ENCODE measurements around the gene SLC2A3.
"Not testable (repeated sequence)": the region's sequence is repeated elsewhere in the genome, so short reads cannot be mapped to it uniquely, and the experiment has no call there.

Gene SLC2A3

GRCh38 chr12:7917392-7918267 lies 18.4 kb downstream of the SLC2A3 start:
- H3K27me3 Mint-ChIP-seq = no peaks in the 10 kb centered on the region
- H3K36me3 Mint-ChIP-seq = peaks cover 51% of the 10 kb centered on the region
- peak overlapping the region; percentile 19 for H3K27ac Mint-ChIP-seq
- no peaks in the 10 kb centered on the region for H3K9me3 Mint-ChIP-seq
- CTCF ChIA-PET = interaction anchor here (1.3 to 1.9 kb wide), 3 partner anchors 15 to 77 kb away, joined by 4 to 6 read pairs (median 4); no protein-coding TSS in a partner anchor
- DNase-seq = no peak
- H3K4me1 Mint-ChIP-seq = peaks cover 39% of the 10 kb centered on the region
- no peak overlapping the region for H3K4me3 Mint-ChIP-seq

DNA sequence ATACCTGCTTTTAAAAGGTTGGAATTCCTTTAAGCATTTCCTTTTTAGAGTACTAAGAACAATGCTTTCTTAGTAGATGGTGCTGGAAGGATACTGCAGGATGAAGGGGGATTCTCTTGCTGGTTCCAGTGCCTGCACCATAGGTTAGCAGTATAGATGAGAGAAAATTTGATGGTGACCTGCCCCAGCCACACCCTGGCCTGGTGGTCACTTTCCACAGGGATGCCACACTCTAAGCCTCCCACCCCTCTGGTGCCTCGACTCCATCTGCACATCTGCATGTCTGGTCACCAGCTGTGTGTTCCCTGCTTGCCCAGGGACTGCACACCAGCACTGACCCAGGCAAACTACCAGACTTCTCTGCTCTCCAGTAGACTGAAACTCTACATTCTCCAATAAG lies 19.1 kb downstream of the SLC2A3 start:
- peaks cover 36% of the 10 kb centered on the region for H3K4me1 Mint-ChIP-seq
- no peak overlapping the region for H3K27ac Mint-ChIP-seq
- DNase-seq = no peak
- H3K9me3 Mint-ChIP-seq = no peaks in the 10 kb centered on the region
- no peaks in the 10 kb centered on the region for H3K27me3 Mint-ChIP-seq
- H3K4me3 Mint-ChIP-seq = no peak overlapping the region
- CTCF ChIA-PET = interaction anchor here (1.4 to 1.9 kb wide), 2 partner anchors 16 to 78 kb away, joined by 3 to 4 read pairs; no protein-coding TSS in a partner anchor
- H3K36me3 Mint-ChIP-seq = peaks cover 45% of the 10 kb centered on the region

GRCh38 chr12:7915661-7916403 lies 20.2 kb downstream of the SLC2A3 start:
- H3K27ac Mint-ChIP-seq = no peak overlapping the region
- DNase-seq = no peak

DNA sequence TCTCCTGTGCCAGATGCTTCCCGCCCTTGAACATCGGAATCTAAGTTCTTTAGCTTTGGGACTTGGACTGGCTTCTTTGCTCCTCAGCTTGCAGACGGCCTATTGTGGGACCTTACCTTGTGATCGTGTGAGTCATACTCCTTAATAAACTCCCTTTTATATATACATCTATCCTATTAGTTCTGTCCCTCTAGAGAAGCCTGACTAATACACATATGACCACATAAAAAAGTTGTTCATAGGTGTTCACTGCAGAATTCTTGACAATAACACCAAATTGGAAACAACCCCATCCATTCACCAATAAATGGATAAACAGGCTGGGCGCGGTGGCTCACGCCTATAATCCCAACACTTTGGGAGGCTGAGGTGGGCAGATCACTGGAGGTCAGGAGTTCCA lies 25.9 kb downstream of the SLC2A3 start:
- H3K4me1 Mint-ChIP-seq, CTCF ChIA-PET, H3K27me3 Mint-ChIP-seq, H3K36me3 Mint-ChIP-seq, H3K27ac Mint-ChIP-seq, H3K9me3 Mint-ChIP-seq, H3K4me3 Mint-ChIP-seq, DNase-seq: not testable (repeated sequence)

More at GRCh38 chr12:7915661-7916403, 20.2 kb downstream of the SLC2A3 start:
- Mint-ChIP-seq H3K36me3 (peaks cover 36% of the 10 kb centered on the region), H3K4me3 (no peak overlapping the region), H3K9me3 (no peaks in the 10 kb centered on the region), H3K27me3 (no peaks in the 10 kb centered on the region), H3K4me1 (peaks cover 27% of the 10 kb centered on the region)
- CTCF ChIA-PET = interaction anchor here (1.4 to 1.9 kb wide), 2 partner anchors 17 to 79 kb away, joined by 3 to 4 read pairs; no protein-coding TSS in a partner anchor

DNA sequence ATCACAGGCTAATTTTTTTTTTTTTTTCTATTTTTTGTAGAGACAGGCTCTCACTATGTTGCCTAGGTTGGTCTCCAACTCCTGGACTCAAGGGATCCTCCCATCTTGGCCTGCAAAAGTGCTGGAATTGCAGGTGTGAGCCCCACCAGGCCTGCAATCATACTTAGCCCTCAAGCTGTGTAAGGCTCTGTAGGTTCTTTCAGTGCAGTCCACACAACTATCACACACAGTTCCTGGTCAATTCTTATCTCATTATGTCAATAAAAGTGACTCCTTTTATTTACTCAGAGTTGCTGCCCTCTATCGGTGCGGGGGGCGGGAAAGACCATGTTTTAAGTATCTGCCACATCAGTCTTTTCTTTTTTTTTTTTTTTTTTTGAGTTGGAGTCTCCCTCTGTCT lies 29.0 kb downstream of the SLC2A3 start:
- Mint-ChIP-seq H3K4me3 (no peak overlapping the region), H3K4me1 (no peaks in the 10 kb centered on the region), H3K27me3 (peaks cover 7% of the 10 kb centered on the region), H3K9me3 (no peaks in the 10 kb centered on the region), H3K27ac (no peak overlapping the region), H3K36me3 (no peaks in the 10 kb centered on the region)
- CTCF ChIA-PET = interaction anchor here (1.5 to 2.0 kb wide), 2 partner anchors 44 to 47 kb away, joined by 4 to 5 read pairs; no protein-coding TSS in a partner anchor
- DNase-seq = peak; percentile 35

- not testable (repeated sequence) for H3K4me1 Mint-ChIP-seq, H3K27ac Mint-ChIP-seq, DNase-seq, H3K4me3 Mint-ChIP-seq, H3K36me3 Mint-ChIP-seq, H3K27me3 Mint-ChIP-seq, H3K9me3 Mint-ChIP-seq
- CTCF ChIA-PET = interaction anchor here (1.5 to 2.0 kb wide), 2 partner anchors 43 to 47 kb away, joined by 4 to 5 read pairs; no protein-coding TSS in a partner anchor
These were observed 29.7 kb downstream of the SLC2A3 start for GRCh38 chr12:7906303-7906702.

DNA sequence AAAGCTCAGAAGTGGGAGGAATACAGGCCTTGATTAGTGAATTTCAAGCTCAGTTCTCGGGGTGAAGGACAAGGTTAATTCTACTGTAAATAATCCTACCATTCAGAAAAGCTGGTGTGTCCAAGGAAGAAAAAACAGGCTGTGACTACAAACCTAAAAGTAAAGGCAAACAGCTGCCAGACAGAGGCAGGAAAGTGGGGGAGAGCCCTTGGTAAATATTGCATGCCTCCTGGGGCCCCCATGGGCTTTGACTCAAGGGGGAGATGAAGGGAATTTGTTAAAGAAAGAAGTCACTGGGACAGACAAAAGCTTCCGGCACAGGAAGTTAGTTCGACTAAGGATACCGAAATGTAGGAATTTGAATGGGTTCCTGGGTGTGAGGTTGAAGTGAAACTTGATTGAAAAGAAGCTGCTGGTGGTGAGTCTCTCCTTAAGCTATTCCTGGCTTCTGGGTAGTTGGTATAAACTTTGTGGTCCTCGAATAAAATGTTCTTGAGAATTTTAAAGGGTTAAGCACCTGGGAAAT lies 30.3 kb downstream of the SLC2A3 start:
- H3K27me3 Mint-ChIP-seq, H3K4me1 Mint-ChIP-seq, H3K36me3 Mint-ChIP-seq, H3K9me3 Mint-ChIP-seq, H3K27ac Mint-ChIP-seq, H3K4me3 Mint-ChIP-seq, DNase-seq: not testable (repeated sequence)
- CTCF ChIA-PET = interaction anchor here (2.0 kb wide), 1 partner anchor 43 kb away, joined by 5 read pairs; no protein-coding TSS in a partner anchor

DNA sequence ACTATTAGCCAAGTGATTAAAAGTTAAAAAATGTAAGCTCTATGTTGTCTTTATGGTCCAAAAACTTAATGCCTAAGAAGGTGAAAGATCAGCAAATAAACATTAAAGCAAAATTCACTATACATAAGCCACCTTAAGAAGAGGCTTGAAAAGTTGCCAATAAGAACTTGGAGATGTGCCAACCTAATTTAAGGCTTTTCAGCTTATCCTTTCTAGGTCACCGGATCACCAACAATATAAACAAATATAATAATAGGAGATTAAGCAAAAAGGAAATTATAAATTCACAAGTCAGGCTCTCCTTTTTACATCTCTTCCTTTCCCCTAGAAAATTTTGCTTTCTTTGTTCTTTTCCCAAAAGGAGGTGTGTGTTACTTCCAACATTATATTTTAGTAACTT lies 30.9 kb downstream of the SLC2A3 start:
- Mint-ChIP-seq H3K4me1 (no peaks in the 10 kb centered on the region), H3K4me3 (no peak overlapping the region), H3K27me3 (peaks cover 9% of the 10 kb centered on the region), H3K36me3 (no peaks in the 10 kb centered on the region), H3K27ac (no peak overlapping the region), H3K9me3 (no peaks in the 10 kb centered on the region)
- no peak for DNase-seq
- CTCF ChIA-PET = no interaction called here

- H3K9me3 Mint-ChIP-seq, H3K36me3 Mint-ChIP-seq, H3K4me1 Mint-ChIP-seq, H3K27ac Mint-ChIP-seq, CTCF ChIA-PET, DNase-seq, H3K4me3 Mint-ChIP-seq: not testable (repeated sequence)
- H3K27me3 Mint-ChIP-seq = peaks cover 14% of the 10 kb centered on the region
These were observed 33.6 kb downstream of the SLC2A3 start for GRCh38 chr12:7902416-7902815.

DNA sequence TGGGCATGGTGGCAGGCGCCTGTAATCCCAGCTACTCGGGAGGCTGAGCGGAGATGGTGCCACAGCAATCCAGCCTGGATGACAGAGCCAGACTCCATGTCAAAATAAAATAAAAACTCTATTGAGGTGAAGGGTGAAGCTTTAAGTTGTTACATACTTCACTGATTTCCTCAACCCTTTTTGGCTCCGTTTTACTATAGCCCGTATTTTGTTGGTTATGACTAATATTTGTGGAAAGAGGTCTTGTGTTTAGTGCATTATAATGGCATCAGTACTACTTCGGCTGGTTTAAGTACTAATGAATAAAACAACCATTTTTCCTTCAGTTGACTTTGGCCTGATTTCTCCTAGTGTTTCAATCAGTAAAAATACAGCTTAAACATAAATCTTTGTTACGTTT lies 36.2 kb downstream of the SLC2A3 start:
- CTCF ChIA-PET = no interaction called here
- H3K4me1 Mint-ChIP-seq = no peaks in the 10 kb centered on the region
- H3K36me3 Mint-ChIP-seq = no peaks in the 10 kb centered on the region
- no peak overlapping the region for H3K27ac Mint-ChIP-seq
- no peaks in the 10 kb centered on the region for H3K9me3 Mint-ChIP-seq
- peaks cover 8% of the 10 kb centered on the region for H3K27me3 Mint-ChIP-seq
- H3K4me3 Mint-ChIP-seq = no peak overlapping the region
- no peak for DNase-seq

GRCh38 chr12:7896726-7897125 lies 39.3 kb downstream of the SLC2A3 start:
- CTCF ChIA-PET = interaction anchor here (0.7 to 1.2 kb wide), 2 partner anchors 34 to 37 kb away, joined by 3 read pairs; no protein-coding TSS in a partner anchor
- not testable (repeated sequence) for H3K27me3 Mint-ChIP-seq, H3K27ac Mint-ChIP-seq, H3K4me1 Mint-ChIP-seq, H3K9me3 Mint-ChIP-seq, H3K4me3 Mint-ChIP-seq, H3K36me3 Mint-ChIP-seq, DNase-seq

- CTCF ChIA-PET = no interaction called here
- H3K9me3 Mint-ChIP-seq = no peaks in the 10 kb centered on the region
- no peaks in the 10 kb centered on the region for H3K36me3 Mint-ChIP-seq
- DNase-seq = no peak
- peaks cover 10% of the 10 kb centered on the region for H3K27me3 Mint-ChIP-seq
- no peak overlapping the region for H3K4me3 Mint-ChIP-seq
- no peak overlapping the region for H3K27ac Mint-ChIP-seq
- H3K4me1 Mint-ChIP-seq = no peaks in the 10 kb centered on the region
These were observed 43.6 kb downstream of the SLC2A3 start for GRCh38 chr12:7892186-7892980.

DNA sequence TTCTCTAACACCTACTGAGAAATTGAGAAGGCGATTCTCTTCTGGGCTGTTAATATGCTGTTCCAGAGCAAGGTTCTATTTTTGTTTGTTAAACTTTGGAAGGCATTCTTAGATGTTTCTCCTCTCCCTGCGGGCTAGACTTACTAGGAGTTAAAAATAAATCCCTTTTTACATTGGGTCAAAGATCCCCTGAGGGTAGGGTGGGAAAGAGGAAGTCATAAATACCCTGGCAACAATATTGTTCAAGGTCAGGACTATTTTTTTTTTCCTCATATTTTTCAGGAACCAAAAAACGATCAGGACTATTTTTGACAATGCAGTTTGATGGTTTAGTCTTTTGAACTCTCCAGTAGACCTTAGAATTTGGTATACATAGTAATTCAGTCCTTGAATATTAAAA lies 51.3 kb downstream of the SLC2A3 start:
- CTCF ChIA-PET = no interaction called here
- Mint-ChIP-seq H3K36me3 (no peaks in the 10 kb centered on the region), H3K27me3 (peaks cover 25% of the 10 kb centered on the region), H3K9me3 (no peaks in the 10 kb centered on the region), H3K4me1 (no peaks in the 10 kb centered on the region), H3K4me3 (no peak overlapping the region), H3K27ac (no peak overlapping the region)
- DNase-seq = no peak

DNA sequence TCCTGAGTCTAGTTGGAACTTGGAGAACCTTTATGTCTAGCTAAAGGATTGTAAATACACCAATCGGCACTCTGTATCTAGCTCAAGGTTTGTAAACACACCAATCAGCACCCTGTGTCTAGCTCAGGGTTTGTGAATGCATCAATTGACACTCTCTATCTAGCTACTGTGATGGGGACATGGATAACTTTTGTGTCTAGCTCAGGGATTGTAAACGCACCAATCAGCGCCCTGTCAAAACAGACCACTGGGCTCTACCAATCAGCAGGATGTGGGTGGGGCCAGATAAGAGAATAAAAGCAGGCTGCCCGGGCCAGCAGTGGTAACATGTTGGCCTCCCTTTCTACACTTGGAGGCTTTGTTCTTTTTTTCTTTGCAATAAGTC lies 54.3 kb downstream of the SLC2A3 start:
- DNase-seq, CTCF ChIA-PET, H3K4me1 Mint-ChIP-seq, H3K27ac Mint-ChIP-seq, H3K4me3 Mint-ChIP-seq, H3K36me3 Mint-ChIP-seq, H3K9me3 Mint-ChIP-seq: not testable (repeated sequence)
- H3K27me3 Mint-ChIP-seq = peaks cover 21% of the 10 kb centered on the region
